Measurements from ENCODE around the gene FBXL13. TPM values are rescaled to one million over a fixed set of nuclear protein-coding genes. Genes with fewer than 3 reads are reported as not detected.

The FBXL13 gene
- total and polyA plus RNA-seq, 2 of the 8 experiments (the other 6 are each of a cell fraction or from before 2014, with no cell fraction given) = 1.2 to 2.8 TPM

DNA sequence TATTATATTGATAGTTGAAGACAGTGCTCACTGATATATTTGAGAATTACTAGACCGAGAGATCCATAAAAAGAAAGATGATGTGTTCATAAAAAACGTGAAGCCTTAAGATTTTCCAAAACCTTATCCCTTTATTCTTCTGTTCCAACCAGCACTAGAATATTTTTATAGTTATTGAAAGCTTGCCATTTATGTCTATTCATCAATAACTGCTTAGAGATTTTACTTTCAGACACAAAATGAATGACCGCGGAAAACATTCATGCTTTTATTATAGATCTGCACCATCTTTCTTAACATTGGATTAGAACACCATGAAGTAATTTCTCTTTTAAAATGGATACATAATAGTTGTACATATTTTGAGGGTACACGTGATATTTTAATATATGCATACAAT is 77.6 kb downstream of the FBXL13 start:
- Histone ChIP-seq H2AK5ac (ENCODE audit: low read depth, low read length) (no peak overlapping the region), H3K56ac (replicated peaks; ENCODE audit: insufficient read length, low read depth, low read length) (no peak overlapping the region), H3K4ac (replicated peaks; ENCODE audit: insufficient read length, low read depth, low read length) (no peak overlapping the region), H3K4me2 (ENCODE audit: insufficient read depth in 1 of 2, low read depth in 2 of 2, low read length in 2 of 2) (no peak overlapping the region), H2BK12ac (ENCODE audit: low read depth, low read length) (no peak overlapping the region), H2BK5ac (ENCODE audit: low read depth, low read length) (no peak overlapping the region), H3K14ac (ENCODE audit: insufficient read length) (no peak overlapping the region), H3K79me2 (ENCODE audit: control insufficient read depth in 1 of 2, insufficient read depth in 2 of 2, low read length in 2 of 2) (no peaks in the 10 kb centered on the region), H2BK15ac (ENCODE audit: low read length) (no peak overlapping the region), H4K8ac (ENCODE audit: extremely low read depth, insufficient read depth, low read length) (no peak overlapping the region), H2BK120ac (replicated peaks; ENCODE audit: low read depth, low read length) (no peak overlapping the region), H3K9ac (replicated peaks in 1 of 4; ENCODE audit: extremely low read depth in 1 of 4, low read depth in 3 of 4, low read length in 3 of 4) (no peak overlapping the region), H4K5ac (ENCODE audit: insufficient read length, low read depth, low read length) (no peak overlapping the region), H4K20me1 (replicated peaks in 1 of 2; ENCODE audit: control insufficient read depth in 1 of 2, insufficient read depth in 2 of 2, low read length in 2 of 2) (no peaks in the 10 kb centered on the region), H3K23ac (ENCODE audit: insufficient read length) (no peak overlapping the region), H3K4me1 (replicated peaks in 1 of 4; ENCODE audit: control insufficient read depth in 3 of 4, insufficient read depth in 4 of 4, low read length in 3 of 4) (no peaks in the 10 kb centered on the region), H2AFZ (ENCODE audit: low read length) (no peak overlapping the region), H3K36me3 (ENCODE audit: control insufficient read depth in 2 of 4, insufficient read depth in 4 of 4, low read length in 3 of 4) (no peaks in the 10 kb centered on the region), H3K27me3 (replicated peaks in 1 of 4; ENCODE audit: control insufficient read depth in 3 of 4, extremely low read depth in 1 of 4, insufficient read depth in 3 of 4, low read length in 3 of 4) (no peaks in the 10 kb centered on the region), H3K79me1 (ENCODE audit: low read depth, low read length) (no peaks in the 10 kb centered on the region), H3K4me3 (ENCODE audit: extremely low read depth in 1 of 4, insufficient read depth in 2 of 4, low read depth in 3 of 4, low read length in 4 of 4) (no peak overlapping the region), H2BK20ac (ENCODE audit: low read length) (no peak overlapping the region), H3K27ac (ENCODE audit: low read depth, low read length) (no peak overlapping the region), H4K91ac (replicated peaks; ENCODE audit: insufficient read length, low read length) (no peak overlapping the region), H3K23me2 (ENCODE audit: low read depth, low read length) (no peaks in the 10 kb centered on the region), H3K9me3 (ENCODE audit: insufficient read depth in 2 of 2, low read depth in 1 of 2, low read length in 1 of 2) (peaks cover 0 to 6% of the 10 kb centered on the region in 2 experiments; a peak in 2 of 4 replicates), H3K18ac (ENCODE audit: extremely low read depth, low read length) (no peak overlapping the region)
- ChIA-PET CTCF (ENCODE audit: partially characterized antibody) (no interaction called here), POLR2A (ENCODE audit: partially characterized antibody) (no interaction called here)
- FAIRE-seq (no peak), DNase-seq (ENCODE audit: low read depth in 1 of 2, low spot score in 2 of 2) (no peak)
- WGBS, 2 experiments (ENCODE audit: extremely low coverage in 1 of 2, insufficient coverage in 1 of 2, insufficient read length in 1 of 2, insufficient replicate concordance in 2 of 2, low coverage in 1 of 2, low lambda C conversion rate in 2 of 2, missing lambda C conversion rate in 1 of 2) = 96% methylated on average over 5 of the region's 5 CpGs; no CpG with 5 or more reads in 1 of the 2 experiments
- TF ChIP-seq TAF1 (IDR thresholded peaks at IDR 0.05; ENCODE audit: low read depth, low read length) (no peak), SIX5 (IDR thresholded peaks at IDR 0.05; ENCODE audit: low read depth, low read length) (no peak), RAD21 (IDR thresholded peaks at IDR 0.05 in 1 of 2, conservative IDR thresholded peaks at IDR 0.05 in 1 of 2; ENCODE audit: low read depth in 2 of 2, low read length in 2 of 2) (no peak), ZNF274 (IDR thresholded peaks at IDR 0.05; ENCODE audit: borderline replicate concordance, extremely low read depth, low read length) (no peak), SIRT6 (IDR thresholded peaks at IDR 0.05; ENCODE audit: low read length) (no peak), TEAD4 (IDR thresholded peaks at IDR 0.05; ENCODE audit: low read depth, low read length) (no peak), EGR1 (IDR thresholded peaks at IDR 0.05; ENCODE audit: borderline replicate concordance, low read depth, low read length) (no peak), RXRA (IDR thresholded peaks at IDR 0.05; ENCODE audit: insufficient read depth, low read depth, low read length) (no peak), CHD1 (IDR thresholded peaks at IDR 0.05; ENCODE audit: low read depth, low read length) (no peak)

Measured in H1 (cell line).